Neural cell (in vitro differentiated cells): ENCODE data around the gene IL1RAP. TPM values are rescaled to one million over a fixed set of nuclear protein-coding genes. Genes with fewer than 3 reads are reported as not detected.

ENCODE experiments used
- H2AFZ ChIP-seq: fragments of 200-600, 300-800 bp; sonication (generic), shearing (Covaris generic); 2 replicates; pipeline ENCODE4 v1.6.0; 2014; ENCODE audit warnings: low read depth, mild to moderate bottlenecking, antibody characterized with exemption, low read length, moderate library complexity
- H3F3A ChIP-seq: fragments of 200-600 bp; shearing (Covaris generic); 2 replicates; pipeline ENCODE4 v1.6.1; 2016; ENCODE audit warnings: mild to moderate bottlenecking, moderate library complexity, mixed read lengths, antibody characterized with exemption, low read length; ENCODE audit not compliant: insufficient read depth, poor library complexity, severe bottlenecking
- H3K27ac ChIP-seq: fragments of 200-600, 300-800 bp; sonication (generic), shearing (Covaris generic); 2 replicates; pipeline ENCODE4 v1.5.1; 2014; ENCODE audit warnings: mild to moderate bottlenecking, low read length, moderate library complexity
- H3K27me3 ChIP-seq: fragments of 300-800, 200-600 bp; sonication (generic), shearing (Covaris generic); 2 replicates; pipeline ENCODE4 v1.6.0; 2014; ENCODE audit warnings: mild to moderate bottlenecking, low read depth, low read length, moderate library complexity; ENCODE audit not compliant: insufficient read depth
- H3K36me3 ChIP-seq: fragments of 300-800, 200-600 bp; sonication (generic), shearing (Covaris generic); 2 replicates; pipeline ENCODE4 v1.5.1; 2014; ENCODE audit warnings: mild to moderate bottlenecking, antibody characterized with exemption, low read length, moderate library complexity; ENCODE audit not compliant: insufficient read depth
- H3K4me2 ChIP-seq: fragments of 300-800, 200-600 bp; sonication (generic), shearing (Covaris generic); 2 replicates; pipeline ENCODE4 v1.6.0; 2014; ENCODE audit warnings: mild to moderate bottlenecking, low read length
- H3K4me3 ChIP-seq: fragments of 300-800, 200-600 bp; sonication (generic), shearing (Covaris generic); 2 replicates; pipeline ENCODE4 v1.5.1; 2014; ENCODE audit warnings: mild to moderate bottlenecking, low read length, moderate library complexity
- H3K79me2 ChIP-seq: fragments of 200-600 bp; shearing (Covaris generic); replicated peaks from 2 replicates; pipeline ENCODE4 v1.6.0; 2014; ENCODE audit warnings: mild to moderate bottlenecking, low read length, moderate library complexity; ENCODE audit not compliant: insufficient read depth
- H3K9ac ChIP-seq: fragments of 300-800, 200-600 bp; sonication (generic), shearing (Covaris generic); 2 replicates; pipeline ENCODE4 v1.6.1; 2016; ENCODE audit warnings: mild to moderate bottlenecking, low read length, mixed read lengths
- H3K9me2 ChIP-seq: fragments of 200-600 bp; shearing (Covaris generic); 2 replicates; pipeline ENCODE4 v1.6.1; 2016; ENCODE audit warnings: mild to moderate bottlenecking, low read length, mixed read lengths; ENCODE audit not compliant: insufficient read depth
- H3K9me3 ChIP-seq: fragments of 200-600, 300-800 bp; sonication (generic), shearing (Covaris generic); 2 replicates; pipeline ENCODE4 v1.6.1; 2016; ENCODE audit warnings: mild to moderate bottlenecking, mixed run types, low read length, moderate library complexity, mixed read lengths
- H4K20me1 ChIP-seq: fragments of 200-600 bp; shearing (Covaris generic); 2 replicates; pipeline ENCODE4 v1.6.1; 2016; ENCODE audit warnings: mild to moderate bottlenecking, mixed run types; ENCODE audit not compliant: insufficient read depth
- CTCF ChIP-seq: fragments of 450-650 bp; IDR thresholded peaks from 2 replicates; pipeline ENCODE4 v1.5.1; 2014; ENCODE audit warnings: antibody characterized with exemption, mild to moderate bottlenecking, moderate library complexity; ENCODE audit not compliant: poor library complexity, severe bottlenecking
- EP300 ChIP-seq: fragments of 450-650 bp; conservative IDR thresholded peaks from 2 replicates; pipeline ENCODE4 v1.6.1; 2014; ENCODE audit warnings: antibody characterized with exemption, mild to moderate bottlenecking, moderate library complexity; ENCODE audit not compliant: poor library complexity, severe bottlenecking
- EZH2 ChIP-seq: fragments of 200-600, 300-800 bp; shearing (Covaris generic), sonication (generic); IDR thresholded peaks from 2 replicates; pipeline ENCODE4 v1.6.1; 2014; ENCODE audit warnings: antibody characterized with exemption, low read length, borderline replicate concordance, mild to moderate bottlenecking; ENCODE audit not compliant: insufficient read depth, poor library complexity, severe bottlenecking
- MXI1 ChIP-seq: fragments of 450-650 bp; conservative IDR thresholded peaks from 2 replicates; pipeline ENCODE4 v1.6.1; 2014; ENCODE audit warnings: antibody characterized with exemption, mild to moderate bottlenecking; ENCODE audit not compliant: poor library complexity, severe bottlenecking
- POLR2AphosphoS5 ChIP-seq: IDR thresholded peaks from 2 replicates; pipeline ENCODE4 v1.6.1; 2012
- RAD21 ChIP-seq: fragments of 450-650 bp; conservative IDR thresholded peaks from 2 replicates; pipeline ENCODE4 v1.6.1; 2014; ENCODE audit warnings: antibody characterized with exemption, mild to moderate bottlenecking, moderate library complexity
- REST ChIP-seq: IDR thresholded peaks from 2 replicates; pipeline ENCODE4 v1.6.1; 2012; ENCODE audit warnings: borderline replicate concordance
- SMC3 ChIP-seq: fragments of 450-650 bp; conservative IDR thresholded peaks from 2 replicates; pipeline ENCODE4 v1.6.1; 2014; ENCODE audit warnings: antibody characterized with exemption, mild to moderate bottlenecking, moderate library complexity; ENCODE audit not compliant: poor library complexity
- TAF1 ChIP-seq: IDR thresholded peaks from 2 replicates; pipeline ENCODE4 v1.6.1; 2012; ENCODE audit warnings: low read depth
- polyA plus RNA-seq: library from polyadenylated mRNA; depleted of rRNA; stranded (reverse); fragments of >200 nt; gene quantifications from 2 replicates; pipeline ENCODE4 v1.2.3, GENCODE V29; 2014

The IL1RAP gene
- polyA plus RNA-seq, 1 donor from 2014 or later: 24.6 TPM

GRCh38 chr3:190519886-190520285 is 6.0 kb downstream of the IL1RAP start:
- Histone ChIP-seq H3F3A (no peaks in the 10 kb centered on the region), H4K20me1 (no peaks in the 10 kb centered on the region), H3K27ac (no peak overlapping the region), H3K36me3 (no peaks in the 10 kb centered on the region), H3K9me3 (no peaks in the 10 kb centered on the region), H2AFZ (no peak overlapping the region), H3K79me2 (peaks cover 18% of the 10 kb centered on the region), H3K27me3 (no peaks in the 10 kb centered on the region), H3K4me3 (no peak overlapping the region), H3K9ac (no peak overlapping the region), H3K4me2 (no peak overlapping the region), H3K9me2 (no peaks in the 10 kb centered on the region)
- TF ChIP-seq TAF1 (no peak), CTCF (no peak), SMC3 (no peak), EZH2 (no peak), RAD21 (no peak), EP300 (no peak), MXI1 (no peak), REST (no peak), POLR2AphosphoS5 (no peak)

- Histone ChIP-seq H3K4me3 (no peak overlapping the region), H3K27ac (no peak overlapping the region), H3F3A (no peaks in the 10 kb centered on the region), H3K4me2 (no peak overlapping the region), H3K27me3 (no peaks in the 10 kb centered on the region), H3K9ac (no peak overlapping the region), H3K9me3 (no peaks in the 10 kb centered on the region), H3K9me2 (no peaks in the 10 kb centered on the region), H4K20me1 (no peaks in the 10 kb centered on the region), H3K36me3 (no peaks in the 10 kb centered on the region), H3K79me2 (peaks cover 11% of the 10 kb centered on the region), H2AFZ (no peak overlapping the region)
- TF ChIP-seq SMC3 (no peak), POLR2AphosphoS5 (no peak), REST (no peak), CTCF (no peak), RAD21 (no peak), EP300 (no peak), MXI1 (no peak), TAF1 (no peak), EZH2 (no peak)
Observed at GRCh38 chr3:190521998-190522397, 8.1 kb downstream of the IL1RAP start.
